Measurements from ENCODE around the gene SLC22A4.
A peak's percentile ranks its signal among the peaks of the same experiment; 100 is the strongest.

Gene SLC22A4

DNA sequence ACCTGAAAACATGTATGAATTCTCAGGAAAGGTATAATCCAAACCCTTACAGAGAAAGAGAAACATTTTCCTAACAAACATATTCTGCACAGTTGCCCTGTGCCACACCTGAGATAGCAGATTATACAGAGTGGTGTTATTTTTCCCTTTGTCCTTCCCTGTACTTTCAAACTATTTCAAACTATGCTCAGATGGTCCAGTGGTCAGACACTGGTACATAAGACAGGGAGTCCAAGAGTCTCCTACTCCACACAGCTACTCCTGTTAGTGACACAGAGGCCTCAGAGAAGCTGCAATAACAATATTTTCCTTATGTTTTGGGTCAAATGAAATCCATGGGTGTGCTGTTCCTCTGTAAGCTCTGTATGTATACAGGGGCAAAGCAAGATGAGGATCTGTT, 45.3 kb downstream of the SLC22A4 start:
- no peak for FAIRE-seq
- DNase-seq (ENCODE audit: insufficient read length, low spot score): no peak
- no peak for TF ChIP-seq POLR2A (IDR thresholded peaks at IDR 0.05; ENCODE audit: low read depth, low read length)

DNA sequence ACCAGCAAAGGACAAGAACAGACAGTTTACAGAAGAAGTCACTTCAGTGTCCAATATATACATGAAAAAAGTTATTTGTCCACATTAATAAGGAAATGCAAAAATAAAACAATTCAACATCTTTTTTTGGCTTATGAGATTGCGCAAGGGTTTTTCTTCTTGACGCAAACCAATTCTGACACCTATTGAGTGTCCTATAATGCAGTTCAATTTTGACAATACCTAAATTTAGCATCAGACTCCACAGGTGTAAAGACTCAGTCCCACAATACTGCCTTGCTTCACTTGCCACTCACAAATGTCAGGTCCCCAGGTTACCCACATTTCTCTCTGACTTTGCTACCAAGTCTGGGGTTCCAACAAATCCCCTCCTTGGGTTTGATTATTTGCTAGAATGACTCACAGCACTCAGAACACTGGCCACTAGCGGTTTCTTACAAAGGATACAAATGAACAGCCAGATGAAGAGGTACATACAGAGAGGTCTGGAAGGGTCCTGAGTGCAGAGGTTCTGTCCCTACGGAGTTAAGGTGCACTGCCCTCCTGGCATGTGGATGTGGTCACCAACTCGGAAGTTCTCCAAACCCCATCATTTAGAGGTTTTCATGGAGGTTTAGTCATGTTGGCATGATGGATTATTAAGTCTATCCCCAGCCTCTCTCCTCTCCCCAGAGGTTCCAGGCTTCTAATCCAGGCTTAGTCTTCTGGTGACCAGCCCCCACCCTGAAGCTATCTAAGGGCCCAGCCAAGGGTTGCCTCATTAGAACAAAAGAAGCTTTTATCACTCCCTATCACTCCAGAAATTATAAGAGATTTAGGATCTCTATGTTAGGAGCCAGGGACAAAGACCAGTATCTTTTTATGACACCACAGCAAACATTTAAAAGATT, 48.3 kb downstream of the SLC22A4 start:
- TF ChIP-seq POLR2A (IDR thresholded peaks at IDR 0.05; ENCODE audit: low read depth, low read length): no peak
- DNase-seq (ENCODE audit: insufficient read length, low spot score): no peak
- no peak for FAIRE-seq

DNA sequence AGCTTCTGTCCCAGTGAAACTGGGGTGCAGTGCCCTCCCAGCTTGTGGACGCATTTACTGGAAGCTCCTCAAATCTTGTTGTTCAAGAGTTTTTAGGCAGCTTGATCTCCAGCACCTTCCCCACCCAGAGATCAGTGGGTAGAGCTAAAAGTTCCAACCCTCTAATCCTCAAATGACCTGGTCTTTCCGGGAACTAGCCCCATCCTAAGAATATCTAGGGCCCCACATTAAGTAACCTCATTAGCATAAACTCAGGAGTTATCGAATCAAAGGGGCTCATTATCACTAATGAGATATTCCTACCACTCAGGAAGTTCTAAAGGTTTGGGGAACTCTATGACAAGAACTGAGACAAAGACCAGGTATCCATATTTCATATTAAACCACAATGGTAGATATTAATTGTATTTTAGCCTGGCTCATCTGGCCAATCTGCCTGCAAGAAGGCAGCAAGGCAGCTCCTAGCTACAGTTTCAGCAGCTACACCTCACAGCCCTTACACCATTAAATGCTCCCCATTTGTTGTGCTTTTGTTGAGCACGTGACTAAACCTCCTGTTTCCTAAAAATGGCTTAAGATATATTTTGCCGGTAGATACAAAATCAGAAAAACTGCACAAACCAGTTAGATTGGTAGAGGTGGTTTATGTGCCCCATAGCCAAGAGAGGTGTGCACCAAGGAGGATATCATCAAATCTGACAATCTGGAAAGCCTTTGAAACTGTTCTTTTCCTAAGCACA, 50.8 kb downstream of the SLC22A4 start:
- DNase-seq (ENCODE audit: insufficient read length, low spot score): no peak
- FAIRE-seq: no peak
- no peak for TF ChIP-seq POLR2A (IDR thresholded peaks at IDR 0.05; ENCODE audit: low read depth, low read length)

DNA sequence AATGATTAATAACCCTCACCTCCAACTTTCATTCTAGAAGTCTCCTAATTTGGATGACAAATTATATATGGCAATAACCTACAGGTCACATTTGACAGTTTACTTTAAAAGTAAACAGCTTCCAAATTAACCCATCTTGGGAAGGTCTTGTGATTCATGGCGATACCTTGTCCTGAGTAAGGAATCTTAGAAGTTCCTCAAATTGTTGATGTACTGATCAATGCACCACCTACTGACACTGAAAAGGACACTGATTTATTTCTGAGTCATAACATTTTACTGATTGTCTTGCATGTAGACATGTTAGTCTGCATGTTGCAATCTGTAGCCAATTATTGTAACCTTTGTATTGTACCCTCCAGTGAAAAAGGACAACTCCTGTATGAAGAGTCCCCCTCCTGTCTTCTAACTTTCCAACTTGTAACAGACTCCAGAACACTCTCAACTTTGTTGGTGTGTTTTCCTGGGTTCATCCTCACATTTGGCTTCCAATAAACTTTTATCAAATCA, 59.3 kb downstream of the SLC22A4 start:
- FAIRE-seq (no peak), DNase-seq (ENCODE audit: insufficient read length, low spot score) (no peak)
- TF ChIP-seq POLR2A (IDR thresholded peaks at IDR 0.05; ENCODE audit: low read depth, low read length): no peak

DNA sequence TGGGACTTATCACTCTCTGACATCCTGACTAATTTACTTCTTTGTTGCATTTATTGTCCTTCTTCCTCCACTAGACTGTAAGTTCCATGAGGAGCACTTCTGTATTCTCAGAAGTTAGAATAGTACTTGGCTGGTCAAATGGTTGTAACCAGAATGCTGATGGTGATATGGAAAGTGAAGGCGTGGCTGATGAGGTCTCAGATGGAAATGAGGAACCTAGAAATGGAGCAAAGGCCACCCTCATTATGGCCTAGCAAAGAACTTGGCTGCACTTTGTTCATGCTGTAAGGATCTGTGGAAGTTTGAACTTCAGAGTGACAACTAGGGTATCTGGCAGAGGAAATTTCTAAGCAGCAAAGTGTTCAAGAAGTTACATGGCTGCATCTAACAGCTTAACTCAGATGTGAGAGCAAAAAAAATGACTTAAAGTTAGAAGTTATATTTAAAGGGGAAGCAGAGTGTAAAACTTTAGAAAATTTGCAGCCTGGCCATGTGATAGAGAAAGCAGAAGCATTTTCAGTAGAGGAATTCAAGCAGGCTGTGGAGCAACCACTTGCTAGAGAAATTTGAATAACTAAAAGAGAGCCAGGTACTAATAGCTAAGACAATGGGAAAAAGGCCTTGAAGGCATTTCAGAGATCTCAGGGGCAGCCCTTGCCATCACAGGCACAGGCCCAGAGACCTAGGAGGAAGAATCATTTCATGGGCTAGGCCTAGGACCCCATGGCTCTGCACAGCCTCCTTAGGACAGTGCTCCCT, 60.4 kb downstream of the SLC22A4 start:
- DNase-seq (ENCODE audit: insufficient read length, low spot score) (no peak), FAIRE-seq (no peak)

DNA sequence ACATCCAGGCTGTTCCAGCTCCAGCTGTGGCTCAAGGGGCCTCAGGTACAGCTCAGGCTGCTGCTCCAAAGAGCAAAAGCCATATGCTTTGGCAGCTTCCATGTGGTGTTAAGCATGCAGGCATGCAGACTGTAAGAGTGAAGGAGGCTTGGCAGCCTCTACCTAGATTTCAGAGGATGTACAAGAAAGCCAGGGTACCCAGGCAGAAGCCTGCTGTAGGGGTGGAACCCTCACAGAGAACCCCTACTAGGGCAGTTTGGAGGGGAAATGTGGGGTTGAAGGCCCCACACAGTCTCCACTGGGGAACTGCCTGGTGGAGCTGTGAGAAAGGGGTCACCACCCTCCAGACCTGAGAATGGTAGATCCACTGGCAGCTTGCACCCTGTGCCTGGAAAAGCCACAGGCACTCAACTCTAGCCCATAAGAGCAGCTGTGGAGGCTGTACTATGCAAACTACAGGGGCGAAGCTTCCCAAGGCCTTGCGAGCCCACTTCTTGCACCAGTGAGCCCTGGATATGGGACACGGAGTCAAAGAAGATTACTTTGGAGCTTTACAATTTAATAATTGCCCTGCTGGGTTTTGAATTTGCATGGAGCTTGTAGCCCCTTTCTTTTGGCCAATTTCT, 61.1 kb downstream of the SLC22A4 start:
- DNase-seq (ENCODE audit: insufficient read length, low spot score): no peak
- no peak for TF ChIP-seq POLR2A (IDR thresholded peaks at IDR 0.05; ENCODE audit: low read depth, low read length)
- no peak for FAIRE-seq

More for the DNA sequence above, 60.4 kb downstream of the SLC22A4 start:
- no peak for TF ChIP-seq POLR2A (IDR thresholded peaks at IDR 0.05; ENCODE audit: low read depth, low read length)

DNA sequence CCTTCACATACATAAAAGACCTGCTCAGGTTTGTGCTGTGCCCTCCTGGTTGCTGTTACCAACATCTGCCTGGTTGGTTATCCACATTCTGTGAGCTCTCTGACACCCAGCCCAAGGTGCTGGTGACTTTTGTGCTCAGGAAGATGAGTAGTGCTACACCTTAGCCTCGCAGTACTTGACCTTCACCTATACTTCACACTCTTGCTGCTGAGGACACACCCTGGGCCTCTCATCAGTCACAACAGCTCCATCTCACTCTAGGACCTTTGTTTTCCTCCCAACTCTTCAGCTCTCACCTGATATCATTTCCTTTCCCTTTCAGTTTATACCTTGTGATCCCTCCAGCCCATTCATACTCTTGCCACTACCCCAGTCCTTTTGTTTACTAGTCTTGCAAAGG, 64.6 kb downstream of the SLC22A4 start:
- FAIRE-seq (no peak), DNase-seq (ENCODE audit: insufficient read length, low spot score) (no peak)
- no peak for TF ChIP-seq POLR2A (IDR thresholded peaks at IDR 0.05; ENCODE audit: low read depth, low read length)

DNA sequence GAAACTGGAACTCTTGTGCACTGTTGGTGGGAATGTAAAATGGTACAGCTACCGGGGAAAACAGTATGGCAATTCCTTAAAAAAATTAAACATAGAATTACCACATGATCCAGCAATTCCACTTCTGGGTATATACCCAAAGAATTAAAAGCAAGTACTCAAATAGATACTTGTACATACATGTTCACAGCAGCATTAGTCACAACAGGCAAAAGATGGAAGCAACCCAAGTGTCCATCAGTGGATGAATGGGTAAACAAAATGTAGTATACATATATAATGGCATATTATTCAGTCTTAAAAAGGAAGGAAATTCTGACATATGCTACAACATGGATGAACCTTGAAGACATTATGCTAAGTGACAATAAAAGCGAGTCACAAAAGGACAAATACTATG, 67.9 kb downstream of the SLC22A4 start:
- FAIRE-seq (no peak), DNase-seq (ENCODE audit: insufficient read length, low spot score) (no peak)
- no peak for TF ChIP-seq POLR2A (IDR thresholded peaks at IDR 0.05; ENCODE audit: low read depth, low read length)

DNA sequence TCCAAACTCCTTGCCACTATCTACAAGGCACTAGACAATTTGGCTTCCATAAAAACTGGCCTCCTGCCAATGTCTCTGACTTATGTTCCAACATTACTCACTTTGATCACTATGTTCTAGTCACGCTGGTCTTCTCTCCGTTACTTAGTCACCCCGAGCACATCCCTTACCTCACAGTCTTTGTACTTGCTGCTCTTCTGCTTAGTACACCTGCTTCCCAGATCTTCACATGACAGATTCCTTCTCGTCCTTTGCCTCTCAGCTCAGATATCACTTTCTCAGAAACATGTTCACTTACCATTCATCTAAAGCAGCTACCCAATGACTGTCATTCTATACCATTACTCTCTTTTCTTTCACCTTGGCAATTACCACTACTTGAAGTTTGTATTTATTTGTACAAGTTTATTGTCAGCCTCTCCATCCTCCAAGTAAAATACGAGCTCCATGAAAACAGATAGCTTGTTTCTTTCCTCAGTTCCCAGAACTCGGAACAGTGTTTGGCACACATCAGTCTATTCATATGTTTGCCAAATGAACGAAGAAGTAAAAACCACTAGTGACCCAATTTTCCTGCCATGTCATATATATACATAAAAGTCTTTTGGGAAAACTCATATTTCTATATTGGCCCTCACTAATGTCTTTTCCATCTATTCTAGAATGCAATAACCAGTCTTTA, 69.4 kb downstream of the SLC22A4 start:
- no peak for TF ChIP-seq POLR2A (IDR thresholded peaks at IDR 0.05; ENCODE audit: low read depth, low read length)
- DNase-seq (ENCODE audit: insufficient read length, low spot score) (peak; percentile 36), FAIRE-seq (peak; percentile 97)

DNA sequence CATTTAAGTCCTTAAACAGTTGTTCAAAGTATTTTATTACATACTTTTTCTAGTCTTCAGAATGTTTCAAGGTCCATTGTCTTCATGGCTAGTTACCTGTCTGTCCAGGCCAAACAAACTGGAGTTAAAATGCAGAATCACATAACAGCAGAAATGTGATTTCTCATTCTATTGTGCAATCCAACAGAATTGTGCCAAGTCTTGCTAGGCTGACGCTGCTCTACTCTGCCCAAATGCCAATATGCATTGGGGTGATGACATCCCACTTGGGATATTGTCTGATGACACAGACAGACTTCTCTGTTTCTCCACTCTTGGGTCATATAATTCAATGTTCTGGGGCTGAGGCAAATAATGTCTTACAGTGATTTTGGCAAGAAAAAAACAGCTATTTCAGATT, 70.1 kb downstream of the SLC22A4 start:
- FAIRE-seq (peak; percentile 96), DNase-seq (ENCODE audit: insufficient read length, low spot score) (no peak)
- TF ChIP-seq POLR2A (IDR thresholded peaks at IDR 0.05; ENCODE audit: low read depth, low read length): no peak

DNA sequence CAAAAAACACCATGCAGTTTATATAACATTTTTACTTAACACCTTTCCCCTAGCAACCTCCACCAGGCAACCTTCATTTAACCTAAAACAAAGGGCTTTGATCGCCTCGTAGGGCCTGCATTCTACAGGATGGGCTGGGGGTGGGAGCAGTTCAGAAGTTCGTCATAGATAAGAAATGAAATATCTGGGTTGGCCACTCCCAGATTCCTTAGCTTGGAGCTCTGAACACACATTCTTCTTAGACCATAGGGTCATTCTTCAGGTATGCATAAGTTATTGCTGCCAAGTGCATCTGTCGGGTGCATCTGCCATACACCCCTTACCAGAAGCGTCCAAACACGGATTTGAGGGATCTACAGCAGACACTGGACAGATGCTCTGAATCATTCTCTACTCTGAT, 71.0 kb downstream of the SLC22A4 start:
- DNase-seq (ENCODE audit: insufficient read length, low spot score) (no peak), FAIRE-seq (peak; percentile 64)
- no peak for TF ChIP-seq POLR2A (IDR thresholded peaks at IDR 0.05; ENCODE audit: low read depth, low read length)

DNA sequence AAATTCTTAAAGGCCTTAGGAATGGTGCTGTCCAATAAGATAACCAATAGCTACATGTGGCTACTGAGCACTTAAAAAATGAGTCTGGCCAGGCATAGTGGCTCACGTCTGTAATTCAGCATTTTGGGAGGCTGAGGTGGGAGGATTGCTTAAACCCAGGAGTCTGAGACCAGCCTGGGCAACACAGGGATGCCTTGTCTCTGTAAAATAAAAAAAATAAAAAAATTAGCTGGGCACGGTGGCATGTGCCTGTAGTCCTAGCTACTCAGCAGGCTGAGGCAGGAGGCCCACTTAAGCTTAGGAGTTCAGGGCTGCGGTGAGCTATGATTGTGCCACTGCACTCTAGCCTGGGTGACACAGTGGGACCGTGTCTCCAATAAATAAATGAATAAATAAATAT, 74.0 kb downstream of the SLC22A4 start:
- FAIRE-seq (no peak), DNase-seq (ENCODE audit: insufficient read length, low spot score) (no peak)
- TF ChIP-seq POLR2A (IDR thresholded peaks at IDR 0.05; ENCODE audit: low read depth, low read length): no peak

DNA sequence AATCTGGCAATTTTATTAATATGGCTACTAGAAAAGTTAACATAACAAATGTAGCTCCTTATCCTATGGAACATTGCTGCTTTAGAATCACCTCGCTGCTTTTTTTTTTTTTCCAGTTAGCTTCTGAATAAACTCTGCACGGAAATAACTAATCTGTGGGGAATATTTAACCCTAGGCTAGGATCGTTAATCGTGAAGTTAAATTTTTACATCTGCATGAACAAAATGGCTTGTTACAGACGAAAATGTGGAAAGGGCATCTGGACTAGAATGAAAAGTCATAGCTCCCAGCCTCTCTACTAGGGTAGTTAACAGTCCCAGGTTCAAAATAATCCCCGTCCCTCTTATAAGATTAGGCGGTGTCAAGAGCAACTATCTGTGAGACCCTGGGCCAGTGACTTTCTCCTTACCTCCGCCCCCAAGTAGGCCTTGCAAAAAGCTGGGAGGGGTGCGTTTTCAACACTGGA, 74.8 kb downstream of the SLC22A4 start:
- DNase-seq (ENCODE audit: insufficient read length, low spot score) (no peak), FAIRE-seq (no peak)
- no peak for TF ChIP-seq POLR2A (IDR thresholded peaks at IDR 0.05; ENCODE audit: low read depth, low read length)

Measured in H54 (cell line).